OCI-LY7 (cell line): ENCODE results near the gene THBD. TPM values are rescaled to one million over a fixed set of nuclear protein-coding genes. Genes with fewer than 3 reads are reported as not detected.

Experiments used
- BruUV-seq: library from RNA; stranded (reverse); fragments of 400-500 nt; replicated peaks from 2 replicates; lab custom pipeline; 2021; lab: Mats Ljungman, UMichigan
- CTCF ChIA-PET: fragments of 300-600 bp; sonication (Branson Sonifier 250); formaldehyde crosslinking; loops from one replicate; lab custom pipeline; 2022; ENCODE audit warnings: antibody characterized with exemption; ENCODE audit not compliant: unreplicated experiment; lab: Charles Lee
- POLR2A ChIA-PET: fragments of 300-600 bp; sonication (Branson Sonifier 250); formaldehyde crosslinking; loops from one replicate; lab custom pipeline; 2022; ENCODE audit warnings: antibody characterized with exemption; lab: Charles Lee
- DNase-seq: peaks from one replicate; pipeline ENCODE4 v3.0.0-alpha.2; 2015; ENCODE audit warnings: low spot score
- H2AFZ ChIP-seq: fragments of 200-600 bp; sonication (generic), shearing (Covaris generic); 2 replicates; pipeline ENCODE4 v1.6.1; 2014; ENCODE audit warnings: mild to moderate bottlenecking, antibody characterized with exemption, low read length, moderate library complexity
- H3K27ac ChIP-seq: fragments of 200-600 bp; sonication (generic); 2 replicates; pipeline ENCODE4 v1.5.1; 2014; ENCODE audit warnings: mixed run types, low read depth, mild to moderate bottlenecking, moderate library complexity, low read length, inconsistent platforms; ENCODE audit not compliant: poor library complexity, severe bottlenecking
- H3K36me3 ChIP-seq: fragments of 200-600 bp; sonication (generic); 2 replicates; pipeline ENCODE4 v1.6.1; 2014; ENCODE audit warnings: mild to moderate bottlenecking, antibody characterized with exemption, low read length, moderate library complexity, mixed read lengths; ENCODE audit not compliant: insufficient read depth
- H3K4me1 ChIP-seq: fragments of 200-600 bp; sonication (generic); 2 replicates; pipeline ENCODE4 v1.5.1; 2014; ENCODE audit warnings: mild to moderate bottlenecking, low read length; ENCODE audit not compliant: insufficient read depth, poor library complexity, severe bottlenecking
- H3K4me2 ChIP-seq: fragments of 200-600 bp; sonication (generic); 2 replicates; pipeline ENCODE4 v1.6.1; 2014; ENCODE audit warnings: mild to moderate bottlenecking, low read length
- H3K4me3 ChIP-seq: fragments of 200-600 bp; sonication (generic); 2 replicates; pipeline ENCODE4 v1.5.1; 2014; ENCODE audit warnings: mild to moderate bottlenecking, low read depth, low read length; ENCODE audit not compliant: poor library complexity, severe bottlenecking
- H3K79me2 ChIP-seq: fragments of 200-600 bp; sonication (generic); 2 replicates; pipeline ENCODE4 v1.6.1; 2016; ENCODE audit warnings: low read depth, mild to moderate bottlenecking, low read length, moderate library complexity, mixed read lengths; ENCODE audit not compliant: insufficient read depth
- H3K9me2 ChIP-seq: fragments of 200-600 bp; sonication (generic); 2 replicates; pipeline ENCODE4 v1.6.1; 2016; ENCODE audit warnings: mild to moderate bottlenecking, low read length, mixed read lengths; ENCODE audit not compliant: insufficient read depth
- H3K9me3 ChIP-seq: fragments of 200-600 bp; sonication (generic); 2 replicates; pipeline ENCODE4 v1.6.1; 2014; ENCODE audit warnings: mild to moderate bottlenecking, mixed run types, low read length, mixed read lengths
- H4K20me1 ChIP-seq: fragments of 200-600 bp; sonication (generic); 2 replicates; pipeline ENCODE4 v1.6.1; 2014; ENCODE audit warnings: mild to moderate bottlenecking, antibody characterized with exemption, low read length, moderate library complexity, mixed read lengths; ENCODE audit not compliant: insufficient read depth
- EZH2phosphoT487 ChIP-seq: fragments of 200-600 bp; sonication (generic); IDR thresholded peaks from 2 replicates; pipeline ENCODE4 v1.6.1; 2018; ENCODE audit warnings: low read depth, borderline replicate concordance, mild to moderate bottlenecking, mixed run types, antibody characterized with exemption, low read length, moderate library complexity, mixed read lengths
- intact Hi-C: fragments of 100-400 bp; cut with micrococcal nuclease; formaldehyde crosslinking; loops from one replicate; pipeline ENCODE4 v1.10.0; 2022; ENCODE audit not compliant: unreplicated experiment
- total RNA-seq, 2 experiments: library from RNA; depleted of rRNA in 1 of 2; stranded (reverse); fragments of >200 nt in 1 of 2; shearing (Covaris generic) in 1 of 2; gene quantifications; 2 replicates each; pipeline ENCODE4 v1.2.3, GENCODE V29; 2014 to 2022
- TF ChIP-seq, protein P1 (sequence below): fragments of 200-600 bp; sonication (generic); conservative IDR thresholded peaks from 2 replicates; pipeline ENCODE4 v1.5.1; 2014; ENCODE audit warnings: mild to moderate bottlenecking, antibody characterized with exemption, low read length, moderate library complexity, mixed read lengths

The THBD gene
- total RNA-seq, 2 experiments from 2014 or later, result not detected

DNA sequence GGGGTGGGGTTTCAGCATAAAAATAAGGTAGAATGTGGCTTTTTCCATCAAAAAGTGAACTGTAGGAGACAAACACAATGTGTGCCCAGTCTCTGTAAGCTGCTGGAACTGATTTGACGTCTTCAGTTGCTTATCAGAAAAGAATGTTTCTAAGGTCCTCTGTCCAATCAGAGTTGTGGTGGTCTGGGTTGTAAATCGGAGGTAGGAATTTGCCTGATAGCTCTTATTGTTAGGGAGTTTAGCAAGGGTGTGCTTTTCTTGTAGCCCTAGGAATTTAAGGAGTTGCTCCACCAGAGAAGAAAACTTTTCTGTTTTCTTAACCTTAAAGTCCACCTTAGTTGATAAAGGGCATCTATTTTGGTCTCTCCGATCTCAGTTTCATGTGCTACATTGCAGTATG lies 24.8 kb downstream of the THBD start:
- no peak overlapping the region for H3K4me3 ChIP-seq
- no peaks in the 10 kb centered on the region for H3K79me2 ChIP-seq
- no TSS peak for BruUV-seq
- H3K27ac ChIP-seq, result no peak overlapping the region
- POLR2A ChIA-PET, result no interaction called here
- no peaks in the 10 kb centered on the region for H3K9me2 ChIP-seq
- DNase-seq, result no peak
- H3K4me2 ChIP-seq, result no peak overlapping the region
- H3K36me3 ChIP-seq, result no peaks in the 10 kb centered on the region
- H3K4me1 ChIP-seq, result no peaks in the 10 kb centered on the region
- TF ChIP-seq, protein P1, sequence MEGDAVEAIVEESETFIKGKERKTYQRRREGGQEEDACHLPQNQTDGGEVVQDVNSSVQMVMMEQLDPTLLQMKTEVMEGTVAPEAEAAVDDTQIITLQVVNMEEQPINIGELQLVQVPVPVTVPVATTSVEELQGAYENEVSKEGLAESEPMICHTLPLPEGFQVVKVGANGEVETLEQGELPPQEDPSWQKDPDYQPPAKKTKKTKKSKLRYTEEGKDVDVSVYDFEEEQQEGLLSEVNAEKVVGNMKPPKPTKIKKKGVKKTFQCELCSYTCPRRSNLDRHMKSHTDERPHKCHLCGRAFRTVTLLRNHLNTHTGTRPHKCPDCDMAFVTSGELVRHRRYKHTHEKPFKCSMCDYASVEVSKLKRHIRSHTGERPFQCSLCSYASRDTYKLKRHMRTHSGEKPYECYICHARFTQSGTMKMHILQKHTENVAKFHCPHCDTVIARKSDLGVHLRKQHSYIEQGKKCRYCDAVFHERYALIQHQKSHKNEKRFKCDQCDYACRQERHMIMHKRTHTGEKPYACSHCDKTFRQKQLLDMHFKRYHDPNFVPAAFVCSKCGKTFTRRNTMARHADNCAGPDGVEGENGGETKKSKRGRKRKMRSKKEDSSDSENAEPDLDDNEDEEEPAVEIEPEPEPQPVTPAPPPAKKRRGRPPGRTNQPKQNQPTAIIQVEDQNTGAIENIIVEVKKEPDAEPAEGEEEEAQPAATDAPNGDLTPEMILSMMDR, result no peak
- TF ChIP-seq EZH2phosphoT487, result no peak
- no peaks in the 10 kb centered on the region for H3K9me3 ChIP-seq
- intact Hi-C loops, result no loop called here
- H2AFZ ChIP-seq, result no peak overlapping the region
- CTCF ChIA-PET, result no interaction called here
- no peaks in the 10 kb centered on the region for H4K20me1 ChIP-seq

DNA sequence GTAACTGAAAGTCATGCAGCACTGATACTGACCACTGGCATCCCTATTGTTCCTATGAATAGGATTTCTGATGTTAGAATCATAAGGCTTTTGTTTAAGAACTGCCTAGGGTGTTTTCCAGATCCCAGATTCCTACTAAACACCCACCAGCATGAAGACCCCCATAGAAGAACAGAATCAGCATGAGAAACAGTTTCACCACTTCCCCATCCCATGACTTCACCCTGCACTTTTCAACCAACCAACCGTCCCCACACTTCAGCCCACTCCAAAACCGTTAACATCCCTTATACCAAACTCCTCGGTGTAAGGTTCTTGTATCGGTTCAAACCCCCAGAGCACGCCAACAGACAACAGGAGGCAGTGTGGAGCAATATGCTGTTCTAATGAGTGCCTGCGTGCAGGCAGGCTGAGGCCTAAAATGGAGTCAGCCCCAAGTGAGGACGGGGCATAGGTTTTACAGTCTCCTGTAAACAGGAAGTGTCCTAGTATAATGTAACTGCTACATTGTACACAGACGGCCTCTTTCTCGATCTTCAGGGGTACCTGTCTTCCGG lies 25.8 kb downstream of the THBD start:
- no peak overlapping the region for H2AFZ ChIP-seq

DNA sequence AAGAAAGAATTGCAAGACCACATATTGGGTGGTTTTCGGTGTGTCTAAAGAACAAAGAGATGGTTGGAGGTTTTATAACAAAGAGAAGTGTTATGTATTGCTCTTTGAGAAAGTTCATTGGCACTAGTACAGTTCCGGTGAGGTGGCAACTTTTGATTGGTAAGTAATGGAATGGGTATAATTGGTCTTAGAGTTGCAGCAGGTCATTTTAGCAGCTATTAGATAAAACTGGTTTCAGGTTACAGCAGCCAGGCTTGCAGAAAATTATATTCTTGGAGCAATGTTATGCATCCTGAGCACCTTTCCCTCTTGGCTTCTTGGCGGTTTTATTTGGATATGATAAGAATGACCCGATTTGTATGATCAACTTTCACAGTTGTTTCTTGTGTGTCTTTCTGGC lies 26.6 kb downstream of the THBD start:
- H4K20me1 ChIP-seq, result no peaks in the 10 kb centered on the region
- ChIA-PET CTCF (no interaction called here), POLR2A (no interaction called here)
- H3K9me3 ChIP-seq, result no peaks in the 10 kb centered on the region
- DNase-seq, result no peak
- no peaks in the 10 kb centered on the region for H3K79me2 ChIP-seq
- intact Hi-C loops, result no loop called here
- H3K4me1 ChIP-seq, result no peaks in the 10 kb centered on the region
- no peak overlapping the region for H3K4me3 ChIP-seq
- no peak overlapping the region for H3K27ac ChIP-seq
- H3K4me2 ChIP-seq, result no peak overlapping the region
- no peaks in the 10 kb centered on the region for H3K9me2 ChIP-seq
- no peak for TF ChIP-seq EZH2phosphoT487
- no TSS peak for BruUV-seq
- H2AFZ ChIP-seq, result no peak overlapping the region
- no peaks in the 10 kb centered on the region for H3K36me3 ChIP-seq

More for the DNA sequence above, 25.8 kb downstream of the THBD start:
- intact Hi-C loops, result no loop called here
- Histone ChIP-seq H3K9me3 (no peaks in the 10 kb centered on the region), H3K4me1 (no peaks in the 10 kb centered on the region), H4K20me1 (no peaks in the 10 kb centered on the region), H3K9me2 (no peaks in the 10 kb centered on the region), H3K36me3 (no peaks in the 10 kb centered on the region), H3K4me3 (no peak overlapping the region), H3K4me2 (no peak overlapping the region), H3K79me2 (no peaks in the 10 kb centered on the region), H3K27ac (no peak overlapping the region)
- ChIA-PET POLR2A (no interaction called here), CTCF (no interaction called here)
- DNase-seq, result no peak
- TF ChIP-seq, protein P1, result no peak
- no TSS peak for BruUV-seq
